Stimulated activated CD4-positive, alpha-beta T cell treated with anti-CD3 and anti-CD28 coated beads, Interleukin-4, amount 100 ng/mL, for 4 hours (primary cell): ENCODE data around the gene FZD2.
"Not testable (repeated sequence)": the region's sequence is repeated elsewhere in the genome, so short reads cannot be mapped to it uniquely, and the experiment has no call there.

ENCODE experiments used
- DNase-seq, 2 experiments: peaks; one replicate each; pipeline ENCODE4 v3.0.0-alpha.2; 2020

FZD2 gene

GRCh38 chr17:44546671-44547606 lies 10.3 kb upstream of the FZD2 start:
- DNase-seq: no peak

GRCh38 chr17:44547625-44548267 lies 9.5 kb upstream of the FZD2 start:
- DNase-seq: no peak

GRCh38 chr17:44548376-44549230 lies 8.7 kb upstream of the FZD2 start:
- no peak for DNase-seq

GRCh38 chr17:44549686-44550085 lies 7.6 kb upstream of the FZD2 start:
- no peak for DNase-seq

- DNase-seq: no peak
Observed at GRCh38 chr17:44552361-44552760, 4.9 kb upstream of the FZD2 start.

GRCh38 chr17:44555099-44555498 lies 2.2 kb upstream of the FZD2 start:
- no peak for DNase-seq

GRCh38 chr17:44556166-44556831 lies 985 bp upstream of the FZD2 start:
- DNase-seq: no peak

GRCh38 chr17:44557651-44558285 lies 484 bp downstream of the FZD2 start:
- DNase-seq: peak in 1 of 2 experiments; percentile 31

- no peak for DNase-seq
Observed at GRCh38 chr17:44558334-44558709, 1.0 kb downstream of the FZD2 start.

GRCh38 chr17:44558710-44559633 lies 1.7 kb downstream of the FZD2 start:
- no peak for DNase-seq

- DNase-seq: no peak
Observed at GRCh38 chr17:44559634-44560554, 2.6 kb downstream of the FZD2 start.

GRCh38 chr17:44561237-44561623 lies 3.9 kb downstream of the FZD2 start:
- DNase-seq: no peak

- no peak for DNase-seq
Observed at GRCh38 chr17:44564429-44564828, 7.1 kb downstream of the FZD2 start.

GRCh38 chr17:44565866-44566443 lies 8.7 kb downstream of the FZD2 start:
- no peak for DNase-seq

- not testable (repeated sequence) for DNase-seq
Observed at GRCh38 chr17:44568311-44568944, 11.1 kb downstream of the FZD2 start.

GRCh38 chr17:44568945-44569858 lies 11.9 kb downstream of the FZD2 start:
- DNase-seq: no peak

GRCh38 chr17:44572801-44573200 lies 15.5 kb downstream of the FZD2 start:
- no peak for DNase-seq

GRCh38 chr17:44575403-44575802 lies 18.1 kb downstream of the FZD2 start:
- DNase-seq: no peak
